ENCODE measurements around the gene C1GALT1. TPM values are rescaled to one million over a fixed set of nuclear protein-coding genes. Genes with fewer than 3 reads are reported as not detected.

Gene C1GALT1
- 55.6 and 98.1 TPM in 2 replicates for total RNA-seq

DNA sequence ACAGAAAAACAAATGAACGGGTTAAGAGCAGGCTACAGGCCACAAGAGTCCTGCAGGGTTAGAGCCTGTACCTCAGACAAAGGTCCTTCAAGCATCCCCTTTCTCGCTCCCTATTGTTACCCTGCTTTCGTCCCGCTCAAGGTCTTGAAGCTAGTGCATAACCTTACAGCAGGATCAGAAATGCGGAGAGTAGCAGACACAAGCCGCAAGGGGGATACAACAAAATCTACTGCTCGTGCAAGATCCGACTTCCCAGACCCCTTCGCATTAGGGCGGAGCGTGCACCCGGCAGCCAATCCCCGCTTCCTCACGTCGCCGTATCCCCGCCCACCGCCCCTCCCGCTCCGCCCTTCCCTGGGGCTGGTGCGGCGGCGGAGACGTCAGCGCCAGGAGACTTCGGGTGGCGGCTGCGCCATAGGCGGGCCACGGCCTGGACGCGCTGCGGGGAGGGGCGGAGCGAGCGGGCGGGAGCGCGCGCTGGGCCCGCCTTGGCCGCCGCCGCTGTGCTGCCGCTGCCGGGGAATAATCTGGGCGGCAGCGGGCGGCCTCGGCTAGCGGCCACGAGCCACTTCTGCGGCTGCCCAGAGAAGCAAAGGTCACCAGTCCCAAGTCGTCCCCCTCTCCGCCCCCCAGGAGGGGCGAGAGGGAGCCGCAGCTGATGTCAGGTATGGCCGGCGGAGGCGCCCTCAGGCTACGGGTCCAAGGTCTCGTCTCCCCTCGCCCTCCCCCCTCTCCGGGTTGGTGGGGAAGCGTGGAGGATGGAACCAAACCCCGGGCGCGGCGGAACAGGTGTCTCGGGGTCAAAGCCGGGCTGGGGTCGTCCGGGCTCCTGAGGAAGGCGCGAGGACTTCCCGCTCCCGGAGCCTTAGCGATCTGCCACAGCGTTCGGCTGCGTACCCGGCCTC, at the start of gene C1GALT1:
C1GALT1 (plus strand) TSS at position 389 of the 905 bp plus-strand sequence. CDS start 51,776 bp downstream, outside the sequence.

